Psoas muscle (tissue), 8 donors: ENCODE measurements around the gene KLHL30. TPM values are rescaled to one million over a fixed set of nuclear protein-coding genes. Genes with fewer than 3 reads are reported as not detected.
A peak's percentile ranks its signal among the peaks of the same experiment; 100 is the strongest.

Experiments used
- ATAC-seq, 4 donors: fragments of 200-7000 bp; cut with Tn5 transposase; one replicate each; pipeline ENCODE4 v1.9.1; 2020; ENCODE audit warnings: moderate library complexity in 3 of 4, mild to moderate bottlenecking in 2 of 4
- DNase-seq, 2 donors: peaks; one replicate each; pipeline ENCODE4 v3.0.0-alpha.2; 2020
- H3K27ac ChIP-seq: fragments of 200-600 bp; one replicate; pipeline ENCODE4 v1.8.0; 2022
- H3K27me3 ChIP-seq, 3 donors: fragments of 200-600 bp in 1 of 3; one replicate each; pipeline versions ENCODE4 v1.6.1 to v1.8.0; 2013 to 2022; ENCODE audit warnings: low read length in 2 of 3, mild to moderate bottlenecking in 2 of 3, moderate library complexity in 1 of 3; ENCODE audit not compliant: insufficient read depth in 3 of 3
- H3K36me3 ChIP-seq, 2 donors: fragments of 200-600 bp in 1 of 2; one replicate each; pipeline versions ENCODE4 v1.6.1 to v1.8.0; 2013 to 2022; ENCODE audit warnings: low read depth in 1 of 2, mild to moderate bottlenecking in 1 of 2, moderate library complexity in 1 of 2; ENCODE audit not compliant: insufficient read depth in 1 of 2
- H3K4me1 ChIP-seq: fragments of 200-600 bp; one replicate; pipeline ENCODE4 v1.8.0; 2022
- H3K4me3 ChIP-seq: fragments of 200-600 bp; one replicate; pipeline ENCODE4 v1.8.0; 2022; ENCODE audit warnings: mild to moderate bottlenecking
- H3K9me3 ChIP-seq: fragments of 200-600 bp; one replicate; pipeline ENCODE4 v1.8.0; 2022
- WGBS, 3 donors: extraction: QIAGEN DNeasy Blood & Tissue Kit; methylation state at CpG; one replicate each; pipeline versions ENCODE4 v1.1.6 to v1.1.7; 2013; 5-methylcytosine and 5-hydroxymethylcytosine counted together
- intact Hi-C, 2 donors: fragments of 100-400 bp; cut with DNase I; formaldehyde crosslinking; loops; one replicate each; pipeline versions ENCODE4 v1.11.0 to v1.14.2; 2022
- polyA plus RNA-seq, 3 donors: library from polyadenylated mRNA; stranded (reverse); fragments of 200-250 nt; gene quantifications; one replicate each; pipeline ENCODE4 v1.2.3, GENCODE V29; 2013
- total RNA-seq, 4 donors: library from RNA; stranded (reverse); fragmentation: NEBNext Ultra II Directional in 2 of 4; extraction: Animal tissue kit (Norgen Biotek cat#: 25700) in 2 of 4; gene quantifications; one replicate each; pipeline versions ENCODE4 v1.2.1 to v1.2.4, GENCODE V29; 2021 to 2023
- TF ChIP-seq, protein P1 (sequence below): fragments of 200-600 bp; IDR thresholded peaks from one replicate; pipeline ENCODE4 v1.8.0; 2022; ENCODE audit warnings: antibody characterized with exemption
- donor health status: healthy with polysubstance abuse.
- donor health status: DM: no; HTN: no; CAD: no; lungs with moderate emphysema.
- donor health status: Bipolar disorder and iron deficiency.
- donor health status: healthy.
- donor health status: DM: yes; HTN: yes; CAD: no.
- donor health status: DM: no; HTN: no; CAD: no.
- donor health status: DM: no; HTN: no; CAD: no.
- donor health status: DM: yes; HTN: yes; CAD: no.

KLHL30 gene
- total and polyA plus RNA-seq, 7 donors: 67.7 to 175 (median 121) TPM

GRCh38 chr2:238165288-238165921 is 26.9 kb downstream of the KLHL30 start:
- TF ChIP-seq, protein P1, sequence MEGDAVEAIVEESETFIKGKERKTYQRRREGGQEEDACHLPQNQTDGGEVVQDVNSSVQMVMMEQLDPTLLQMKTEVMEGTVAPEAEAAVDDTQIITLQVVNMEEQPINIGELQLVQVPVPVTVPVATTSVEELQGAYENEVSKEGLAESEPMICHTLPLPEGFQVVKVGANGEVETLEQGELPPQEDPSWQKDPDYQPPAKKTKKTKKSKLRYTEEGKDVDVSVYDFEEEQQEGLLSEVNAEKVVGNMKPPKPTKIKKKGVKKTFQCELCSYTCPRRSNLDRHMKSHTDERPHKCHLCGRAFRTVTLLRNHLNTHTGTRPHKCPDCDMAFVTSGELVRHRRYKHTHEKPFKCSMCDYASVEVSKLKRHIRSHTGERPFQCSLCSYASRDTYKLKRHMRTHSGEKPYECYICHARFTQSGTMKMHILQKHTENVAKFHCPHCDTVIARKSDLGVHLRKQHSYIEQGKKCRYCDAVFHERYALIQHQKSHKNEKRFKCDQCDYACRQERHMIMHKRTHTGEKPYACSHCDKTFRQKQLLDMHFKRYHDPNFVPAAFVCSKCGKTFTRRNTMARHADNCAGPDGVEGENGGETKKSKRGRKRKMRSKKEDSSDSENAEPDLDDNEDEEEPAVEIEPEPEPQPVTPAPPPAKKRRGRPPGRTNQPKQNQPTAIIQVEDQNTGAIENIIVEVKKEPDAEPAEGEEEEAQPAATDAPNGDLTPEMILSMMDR: no peak
- H3K27me3 ChIP-seq: peaks cover 0 to 9% (median 0%) of the 10 kb centered on the region in 3 donors
- peaks cover 9% of the 10 kb centered on the region for H3K4me1 ChIP-seq
- 89 to 92% (median 92%) methylated on average over 12 of the region's 12 CpGs for WGBS, 3 donors
- ATAC-seq: no peak
- H3K27ac ChIP-seq: no peak overlapping the region
- no peaks in the 10 kb centered on the region for H3K9me3 ChIP-seq
- peaks cover 3 to 31% of the 10 kb centered on the region in 2 donors for H3K36me3 ChIP-seq
- DNase-seq: no peak
- H3K4me3 ChIP-seq: no peak overlapping the region
- intact Hi-C loops: no loop called here

DNA sequence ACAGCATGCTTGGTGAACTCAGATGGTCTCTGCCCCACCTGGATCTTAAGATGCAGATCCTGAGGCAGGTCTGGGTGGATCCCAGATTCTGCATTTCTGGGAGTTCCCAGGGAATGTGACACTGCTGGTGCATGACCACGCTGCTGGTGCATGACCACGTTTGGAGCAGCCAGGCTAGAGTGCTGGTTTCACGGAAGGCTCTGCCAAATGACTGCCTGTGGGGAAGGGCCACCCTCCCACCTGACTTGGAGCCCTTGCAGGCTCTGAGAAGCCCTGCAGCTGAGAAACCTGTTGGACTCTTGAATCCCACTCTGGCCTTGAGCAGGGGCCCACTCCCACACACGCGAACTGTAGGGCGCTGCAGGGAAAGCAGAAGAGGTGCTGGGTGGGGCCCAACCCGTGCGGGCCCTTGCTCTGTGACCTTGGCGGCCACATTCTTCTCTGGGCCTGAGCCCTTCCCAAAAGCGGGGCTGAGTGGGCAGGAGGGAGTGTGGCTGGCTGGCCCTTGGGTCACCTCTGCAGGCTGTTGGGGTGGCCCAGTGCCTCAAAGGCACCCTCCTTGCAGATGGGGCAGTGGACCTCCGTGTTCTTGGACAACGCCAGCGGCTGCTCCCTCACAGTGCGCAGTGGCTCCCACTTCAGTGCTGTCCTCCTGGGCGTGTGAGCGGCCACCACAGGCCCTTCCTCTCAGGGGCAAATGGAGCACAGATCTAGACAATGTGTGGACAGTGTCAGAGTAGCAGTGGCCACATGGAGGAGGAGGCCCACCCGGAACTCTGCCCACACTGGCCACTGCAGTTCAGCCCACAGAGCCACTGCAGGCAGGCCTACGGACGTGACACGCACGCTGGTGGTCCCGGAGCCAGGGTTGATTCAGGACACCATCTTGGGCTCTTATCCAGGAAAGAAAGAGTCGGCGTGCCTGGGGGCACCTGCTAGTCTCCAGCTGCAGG is 28.2 kb downstream of the KLHL30 start:
- H3K4me1 ChIP-seq: peaks cover 9% of the 10 kb centered on the region
- no peaks in the 10 kb centered on the region for H3K9me3 ChIP-seq
- H3K4me3 ChIP-seq: no peak overlapping the region
- intact Hi-C loops: no loop called here
- DNase-seq (peak; percentile 14 to 55), ATAC-seq (peak; percentile 16 to 57 (median 26))
- TF ChIP-seq, protein P1: no peak
- WGBS, 3 donors: 62 to 74% (median 64%) methylated on average over 24 of the region's 24 CpGs
- H3K27ac ChIP-seq: peak overlapping the region; percentile 9
- H3K27me3 ChIP-seq: peaks cover 0 to 6% (median 0%) of the 10 kb centered on the region in 3 donors
- H3K36me3 ChIP-seq: peaks cover 3 to 44% of the 10 kb centered on the region in 2 donors

DNA sequence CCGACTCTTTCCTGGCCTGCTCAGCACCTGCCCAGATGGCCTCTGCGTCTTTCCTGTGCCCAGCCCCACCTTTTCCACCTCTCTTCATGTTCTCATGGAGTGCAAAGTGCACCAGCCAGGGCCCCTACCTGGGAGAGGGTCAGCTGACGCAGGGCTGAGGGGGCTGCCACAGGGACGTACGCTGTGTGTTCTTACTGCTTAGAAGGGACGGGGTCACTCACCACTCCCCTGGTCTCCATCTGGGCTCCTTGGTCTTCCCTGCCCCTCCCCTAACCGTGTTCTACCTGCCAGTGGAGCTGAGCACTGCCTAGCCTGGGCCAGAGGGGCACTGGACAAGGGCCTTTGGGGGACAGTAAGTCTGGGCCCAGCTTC is 28.9 kb downstream of the KLHL30 start:
- TF ChIP-seq, protein P1: no peak
- DNase-seq (no peak), ATAC-seq (no peak)
- intact Hi-C loops: no loop called here
- Histone ChIP-seq H3K4me3 (no peak overlapping the region), H3K27ac (peak overlapping the region; percentile 9), H3K36me3 (peaks cover 3 to 51% of the 10 kb centered on the region in 2 donors), H3K9me3 (no peaks in the 10 kb centered on the region), H3K27me3 (peaks cover 0 to 6% (median 0%) of the 10 kb centered on the region in 3 donors), H3K4me1 (peaks cover 9% of the 10 kb centered on the region)
- WGBS, 3 donors: 83 to 85% (median 84%) methylated on average over 7 of the region's 7 CpGs

- TF ChIP-seq, protein P1: no peak
- Histone ChIP-seq H3K27ac (no peak overlapping the region), H3K27me3 (peaks cover 0 to 6% (median 0%) of the 10 kb centered on the region in 3 donors), H3K36me3 (peaks cover 3 to 55% of the 10 kb centered on the region in 2 donors), H3K4me3 (no peak overlapping the region), H3K4me1 (peaks cover 9% of the 10 kb centered on the region), H3K9me3 (no peaks in the 10 kb centered on the region)
- intact Hi-C loops: no loop called here
- 70 to 72% (median 72%) methylated on average over 8 of the region's 8 CpGs for WGBS, 3 donors
- DNase-seq (no peak), ATAC-seq (no peak)
These were observed 29.3 kb downstream of the KLHL30 start for GRCh38 chr2:238167761-238168160.
